Measurements from ENCODE around the gene LRPAP1.
A peak's percentile ranks its signal among the peaks of the same experiment; 100 is the strongest.

The LRPAP1 gene

DNA sequence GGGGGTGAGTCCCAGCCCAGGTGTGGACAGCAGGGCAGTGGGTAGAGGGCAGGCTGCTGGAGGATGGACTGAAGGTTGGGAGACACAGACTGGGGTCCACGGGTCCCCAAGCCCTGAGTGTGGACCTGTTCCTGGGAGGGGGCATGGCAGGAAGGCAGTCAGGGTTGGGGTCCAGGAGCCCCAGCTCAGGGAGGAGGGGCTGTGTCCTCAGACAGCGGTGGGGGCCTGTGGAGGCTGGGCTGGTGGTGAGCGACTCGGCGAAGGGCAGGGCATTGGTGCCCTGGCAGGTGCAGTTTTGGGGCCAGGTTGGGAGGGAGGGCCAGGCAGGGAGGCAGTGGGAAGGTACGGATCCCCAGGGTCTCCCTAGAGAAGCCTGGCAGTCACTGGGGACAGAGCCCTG is 35.1 kb downstream of the LRPAP1 start:
- no peak for DNase-seq (ENCODE audit: low read depth, low spot score)
- Histone ChIP-seq H3K9me3 (ENCODE audit: insufficient read depth, low read length) (no peaks in the 10 kb centered on the region), H3K27me3 (ENCODE audit: insufficient read depth, insufficient read length) (peaks cover 68% of the 10 kb centered on the region), H3K4me3 (ENCODE audit: insufficient read length, low read depth) (no peak overlapping the region), H3K4me1 (ENCODE audit: insufficient read depth, insufficient read length) (peaks cover 52% of the 10 kb centered on the region), H3K9ac (ENCODE audit: insufficient read length, low read depth) (no peak overlapping the region), H3K36me3 (ENCODE audit: insufficient read depth, insufficient read length, low read length) (peaks cover 29% of the 10 kb centered on the region)
- TF ChIP-seq YY1 (IDR thresholded peaks at IDR 0.05; ENCODE audit: insufficient read depth, insufficient read length) (no peak), ZNF274 (IDR thresholded peaks at IDR 0.05; ENCODE audit: low read depth, low read length) (no peak), SUZ12 (IDR thresholded peaks at IDR 0.05; ENCODE audit: extremely low read depth, insufficient read depth, insufficient read length) (no peak)

DNA sequence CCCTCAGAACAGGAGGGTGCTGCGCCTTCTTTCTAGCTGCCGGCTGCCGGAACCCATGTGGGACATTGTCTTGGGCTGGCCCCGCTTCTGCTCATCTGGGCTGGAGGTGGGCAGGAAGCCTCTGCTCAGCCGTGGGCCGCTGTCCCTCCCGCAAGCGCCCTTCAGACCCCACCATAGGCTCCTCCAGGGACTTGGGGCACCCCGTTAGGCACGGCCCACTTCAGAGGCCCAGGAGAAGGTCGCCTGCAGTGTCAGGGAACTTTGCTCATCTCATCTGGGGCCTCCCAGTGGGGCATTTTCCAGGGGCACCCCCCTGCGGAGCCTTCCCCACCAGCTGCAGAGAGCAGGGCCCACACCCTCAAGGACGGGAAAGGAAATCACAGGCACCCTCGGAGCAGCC is 36.2 kb downstream of the LRPAP1 start:
- H3K4me1 ChIP-seq (ENCODE audit: insufficient read depth, insufficient read length), result peaks cover 49% of the 10 kb centered on the region
- TF ChIP-seq SUZ12 (IDR thresholded peaks at IDR 0.05; ENCODE audit: extremely low read depth, insufficient read depth, insufficient read length) (no peak), ZNF274 (IDR thresholded peaks at IDR 0.05; ENCODE audit: low read depth, low read length) (no peak), YY1 (IDR thresholded peaks at IDR 0.05; ENCODE audit: insufficient read depth, insufficient read length) (no peak)
- H3K9ac ChIP-seq (ENCODE audit: insufficient read length, low read depth), result no peak overlapping the region
- peaks cover 22% of the 10 kb centered on the region for H3K36me3 ChIP-seq (ENCODE audit: insufficient read depth, insufficient read length, low read length)
- peaks cover 77% of the 10 kb centered on the region for H3K27me3 ChIP-seq (ENCODE audit: insufficient read depth, insufficient read length)
- H3K9me3 ChIP-seq (ENCODE audit: insufficient read depth, low read length), result no peaks in the 10 kb centered on the region
- H3K4me3 ChIP-seq (ENCODE audit: insufficient read length, low read depth), result no peak overlapping the region
- no peak for DNase-seq (ENCODE audit: low read depth, low spot score)

DNA sequence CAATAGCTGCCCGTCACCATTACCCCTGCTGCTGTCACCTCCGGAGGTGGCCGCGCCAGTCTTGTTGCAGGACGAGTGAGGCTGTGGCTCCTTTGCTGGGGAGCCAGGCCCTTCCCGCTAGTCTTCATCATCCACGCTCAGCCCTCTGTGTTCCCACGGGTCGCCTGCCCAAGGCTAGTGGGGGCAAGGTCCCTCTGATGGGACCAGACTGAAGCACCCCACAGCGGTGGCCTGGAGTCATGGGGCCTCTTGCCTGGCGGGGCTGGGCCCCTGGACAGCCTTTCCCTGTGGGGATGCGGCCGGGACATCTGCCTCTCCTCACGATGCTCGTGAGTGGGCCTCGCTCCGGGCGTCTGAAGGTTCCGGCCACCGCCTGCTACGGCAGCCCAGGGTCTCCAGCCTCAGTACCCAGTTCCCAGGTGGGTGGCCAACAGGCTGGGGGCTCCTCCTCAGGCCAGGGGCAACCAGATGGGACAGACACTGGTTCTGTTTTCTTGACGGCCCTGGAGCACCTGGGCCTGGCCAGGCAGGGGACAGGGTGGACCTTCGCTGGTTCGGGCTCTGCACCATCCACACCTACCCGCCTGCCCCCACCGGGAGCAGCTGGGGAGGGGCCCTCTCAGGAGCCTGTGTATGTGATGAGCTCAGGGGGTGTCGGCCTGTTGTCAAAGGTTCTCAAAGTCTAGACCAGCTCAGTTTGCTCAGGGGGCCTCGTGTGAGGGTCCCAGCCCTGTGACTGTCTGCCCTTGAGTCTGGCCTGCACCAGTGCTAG is 36.8 kb downstream of the LRPAP1 start:
- H3K27me3 ChIP-seq (ENCODE audit: insufficient read depth, insufficient read length), result peaks cover 83% of the 10 kb centered on the region
- H3K9me3 ChIP-seq (ENCODE audit: insufficient read depth, low read length), result no peaks in the 10 kb centered on the region
- TF ChIP-seq YY1 (IDR thresholded peaks at IDR 0.05; ENCODE audit: insufficient read depth, insufficient read length) (no peak), ZNF274 (IDR thresholded peaks at IDR 0.05; ENCODE audit: low read depth, low read length) (no peak), SUZ12 (IDR thresholded peaks at IDR 0.05; ENCODE audit: extremely low read depth, insufficient read depth, insufficient read length) (no peak)
- H3K4me1 ChIP-seq (ENCODE audit: insufficient read depth, insufficient read length), result peaks cover 46% of the 10 kb centered on the region
- H3K36me3 ChIP-seq (ENCODE audit: insufficient read depth, insufficient read length, low read length), result peaks cover 17% of the 10 kb centered on the region
- no peak for DNase-seq (ENCODE audit: low read depth, low spot score)
- H3K4me3 ChIP-seq (ENCODE audit: insufficient read length, low read depth), result no peak overlapping the region
- no peak overlapping the region for H3K9ac ChIP-seq (ENCODE audit: insufficient read length, low read depth)

DNA sequence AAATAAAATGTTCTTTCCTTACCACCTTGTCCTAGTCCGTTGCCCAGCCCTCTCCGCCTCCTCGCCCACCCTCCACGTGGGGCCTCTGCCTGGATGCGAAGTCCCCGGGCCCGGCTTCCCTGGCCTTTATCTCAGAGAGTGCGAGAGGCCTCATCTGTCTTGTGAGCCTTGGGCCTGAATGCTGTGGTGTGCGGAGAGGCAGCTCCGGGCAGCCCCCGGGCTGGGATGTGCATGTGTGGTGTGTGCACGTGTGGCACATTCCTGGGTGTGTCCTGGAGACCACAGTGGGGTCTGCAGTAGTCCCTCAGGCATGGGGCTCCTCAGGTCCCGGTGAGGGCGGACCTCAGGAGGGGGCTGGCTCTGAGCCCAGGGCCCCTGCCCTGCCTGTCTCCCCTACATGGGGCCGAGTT is 37.8 kb downstream of the LRPAP1 start:
- peaks cover 92% of the 10 kb centered on the region for H3K27me3 ChIP-seq (ENCODE audit: insufficient read depth, insufficient read length)
- no peak for DNase-seq (ENCODE audit: low read depth, low spot score)
- no peak overlapping the region for H3K4me3 ChIP-seq (ENCODE audit: insufficient read length, low read depth)
- H3K9ac ChIP-seq (ENCODE audit: insufficient read length, low read depth), result peak overlapping the region; percentile 47
- H3K36me3 ChIP-seq (ENCODE audit: insufficient read depth, insufficient read length, low read length), result peaks cover 10% of the 10 kb centered on the region
- peaks cover 44% of the 10 kb centered on the region for H3K4me1 ChIP-seq (ENCODE audit: insufficient read depth, insufficient read length)
- no peaks in the 10 kb centered on the region for H3K9me3 ChIP-seq (ENCODE audit: insufficient read depth, low read length)
- TF ChIP-seq ZNF274 (IDR thresholded peaks at IDR 0.05; ENCODE audit: low read depth, low read length), result no peak
- no peak for TF ChIP-seq YY1 (IDR thresholded peaks at IDR 0.05; ENCODE audit: insufficient read depth, insufficient read length)

DNA sequence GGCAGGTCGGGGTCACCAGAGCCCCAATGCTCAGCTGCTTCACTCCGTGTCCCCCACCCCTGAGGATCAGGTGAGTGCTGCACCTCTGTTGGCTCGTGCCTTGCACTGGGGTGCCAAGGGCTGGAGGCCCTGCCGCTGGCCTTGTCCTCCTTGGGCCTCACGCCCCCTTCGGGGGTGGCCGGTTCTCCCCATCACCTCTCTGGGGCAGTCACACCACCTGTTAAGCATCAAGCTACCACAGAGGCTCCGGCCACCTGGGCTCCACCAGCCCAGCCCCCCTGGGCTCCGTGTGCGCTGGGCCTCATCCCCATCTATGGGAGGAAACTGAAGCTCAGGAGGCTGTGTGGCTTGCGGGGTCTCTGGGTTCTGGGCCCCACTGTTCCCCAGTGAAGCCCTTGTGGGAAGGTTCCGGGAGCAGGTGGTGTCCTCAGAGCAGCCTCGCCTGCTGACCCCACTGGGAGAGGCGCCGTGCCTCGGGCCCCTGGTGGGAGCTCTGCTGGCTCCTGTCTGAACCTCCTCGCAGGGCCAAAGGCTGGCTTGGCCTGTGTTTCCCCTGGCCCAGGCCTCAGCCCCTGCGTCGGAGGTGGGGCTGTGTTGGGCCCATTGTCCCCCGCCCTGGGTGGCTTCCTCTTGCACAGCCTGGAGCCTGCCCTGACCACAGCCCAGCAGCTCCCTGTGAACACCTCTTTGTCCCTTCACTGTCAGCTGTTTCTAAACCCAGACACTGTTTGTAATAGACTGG is 38.3 kb downstream of the LRPAP1 start:
- H3K9me3 ChIP-seq (ENCODE audit: insufficient read depth, low read length), result no peaks in the 10 kb centered on the region
- peaks cover 9% of the 10 kb centered on the region for H3K36me3 ChIP-seq (ENCODE audit: insufficient read depth, insufficient read length, low read length)
- peaks cover 93% of the 10 kb centered on the region for H3K27me3 ChIP-seq (ENCODE audit: insufficient read depth, insufficient read length)
- no peak for TF ChIP-seq YY1 (IDR thresholded peaks at IDR 0.05; ENCODE audit: insufficient read depth, insufficient read length)
- TF ChIP-seq SUZ12 (IDR thresholded peaks at IDR 0.05; ENCODE audit: extremely low read depth, insufficient read depth, insufficient read length), result no peak
- TF ChIP-seq ZNF274 (IDR thresholded peaks at IDR 0.05; ENCODE audit: low read depth, low read length), result no peak
- H3K9ac ChIP-seq (ENCODE audit: insufficient read length, low read depth), result peak overlapping the region; percentile 64
- H3K4me3 ChIP-seq (ENCODE audit: insufficient read length, low read depth), result no peak overlapping the region
- peaks cover 47% of the 10 kb centered on the region for H3K4me1 ChIP-seq (ENCODE audit: insufficient read depth, insufficient read length)
- no peak for DNase-seq (ENCODE audit: low read depth, low spot score)

DNA sequence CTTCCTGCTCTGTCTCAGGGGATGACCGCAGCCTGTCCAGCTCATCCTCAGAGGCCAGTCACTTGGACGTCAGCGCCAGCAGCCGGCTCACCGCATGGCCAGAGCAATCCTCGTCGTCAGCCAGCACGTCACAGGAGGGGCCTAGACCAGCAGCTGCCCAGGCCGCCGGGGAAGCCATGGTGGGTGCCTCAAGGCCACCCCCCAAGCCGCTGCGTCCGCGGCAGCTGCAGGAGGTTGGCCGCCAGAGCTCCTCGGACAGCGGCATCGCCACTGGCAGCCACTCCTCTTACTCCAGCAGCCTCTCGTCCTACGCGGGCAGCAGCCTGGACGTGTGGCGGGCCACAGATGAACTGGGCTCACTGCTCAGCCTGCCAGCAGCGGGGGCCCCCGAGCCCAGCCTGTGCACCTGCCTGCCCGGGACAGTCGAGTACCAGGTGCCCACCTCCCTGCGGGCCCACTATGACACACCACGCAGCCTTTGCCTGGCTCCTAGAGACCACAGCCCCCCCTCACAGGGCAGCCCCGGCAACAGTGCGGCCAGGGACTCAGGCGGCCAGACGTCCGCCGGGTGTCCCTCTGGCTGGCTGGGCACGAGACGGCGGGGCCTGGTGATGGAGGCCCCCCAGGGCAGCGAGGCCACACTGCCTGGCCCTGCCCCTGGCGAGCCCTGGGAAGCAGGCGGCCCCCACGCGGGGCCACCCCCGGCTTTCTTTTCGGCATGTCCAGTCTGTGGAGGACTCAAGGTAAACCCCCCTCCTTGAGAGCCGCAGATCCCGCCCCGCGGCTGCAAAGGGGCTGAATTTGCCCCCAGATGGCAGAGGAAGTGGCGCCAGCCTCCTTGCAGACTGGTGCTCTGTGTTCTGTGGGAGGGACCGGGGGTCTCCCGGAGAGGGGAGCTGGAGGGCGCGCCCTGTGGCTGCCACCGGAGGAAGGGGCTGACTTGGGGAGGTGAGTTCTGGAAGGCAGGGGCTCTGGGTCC is 39.2 kb downstream of the LRPAP1 start:
- peaks cover 3% of the 10 kb centered on the region for H3K36me3 ChIP-seq (ENCODE audit: insufficient read depth, insufficient read length, low read length)
- H3K27me3 ChIP-seq (ENCODE audit: insufficient read depth, insufficient read length), result peaks cover 98% of the 10 kb centered on the region
- H3K4me1 ChIP-seq (ENCODE audit: insufficient read depth, insufficient read length), result peaks cover 46% of the 10 kb centered on the region
- H3K4me3 ChIP-seq (ENCODE audit: insufficient read length, low read depth), result no peak overlapping the region
- no peak for TF ChIP-seq YY1 (IDR thresholded peaks at IDR 0.05; ENCODE audit: insufficient read depth, insufficient read length)
- no peak for TF ChIP-seq ZNF274 (IDR thresholded peaks at IDR 0.05; ENCODE audit: low read depth, low read length)
- TF ChIP-seq SUZ12 (IDR thresholded peaks at IDR 0.05; ENCODE audit: extremely low read depth, insufficient read depth, insufficient read length), result no peak
- DNase-seq (ENCODE audit: low read depth, low spot score), result no peak
- H3K9ac ChIP-seq (ENCODE audit: insufficient read length, low read depth), result peak overlapping the region; percentile 64
- H3K9me3 ChIP-seq (ENCODE audit: insufficient read depth, low read length), result no peaks in the 10 kb centered on the region

Data from NT2/D1 (cell line).